Stimulated activated CD4-positive, alpha-beta T cell treated with anti-CD3 and anti-CD28 coated beads, Interleukin-4, amount 100 ng/mL, for 48 hours (primary cell): ENCODE results near the gene ZP4.
"Not testable (repeated sequence)": the region's sequence is repeated elsewhere in the genome, so short reads cannot be mapped to it uniquely, and the experiment has no call there.

ENCODE experiments used
- DNase-seq, 2 donors: peaks; one replicate each; pipeline ENCODE4 v3.0.0-alpha.2; 2020; ENCODE audit warnings: low read depth in 2 of 2

The ZP4 gene

GRCh38 chr1:237877631-237878030 lies 13.1 kb downstream of the ZP4 start:
- DNase-seq, result no peak

GRCh38 chr1:237875291-237875690 lies 15.4 kb downstream of the ZP4 start:
- DNase-seq, result no peak

GRCh38 chr1:237873487-237874211 lies 17.1 kb downstream of the ZP4 start:
- no peak for DNase-seq

- no peak for DNase-seq
These were observed 21.7 kb downstream of the ZP4 start for GRCh38 chr1:237868817-237869600.

GRCh38 chr1:237867380-237867888 lies 23.3 kb downstream of the ZP4 start:
- no peak for DNase-seq

- DNase-seq, result peak; percentile 2 to 4
These were observed 26.1 kb downstream of the ZP4 start for GRCh38 chr1:237864338-237865244.

GRCh38 chr1:237863234-237863633 lies 27.5 kb downstream of the ZP4 start:
- DNase-seq, result no peak

- DNase-seq, result no peak
These were observed 28.8 kb downstream of the ZP4 start for GRCh38 chr1:237861944-237862343.

GRCh38 chr1:237858992-237859391 lies 31.7 kb downstream of the ZP4 start:
- no peak for DNase-seq

- DNase-seq, result no peak
These were observed 33.3 kb downstream of the ZP4 start for GRCh38 chr1:237857455-237857854.

GRCh38 chr1:237852342-237852741 lies 38.4 kb downstream of the ZP4 start:
- DNase-seq, result no peak

- peak; percentile 11 to 28 for DNase-seq
These were observed 39.4 kb downstream of the ZP4 start for GRCh38 chr1:237851210-237851845.

GRCh38 chr1:237843516-237843915 lies 47.2 kb downstream of the ZP4 start:
- not testable (repeated sequence) for DNase-seq

GRCh38 chr1:237841485-237841884 lies 49.2 kb downstream of the ZP4 start:
- no peak for DNase-seq

- DNase-seq, result no peak
These were observed 51.7 kb downstream of the ZP4 start for GRCh38 chr1:237838904-237839534.

GRCh38 chr1:237838320-237838719 lies 52.4 kb downstream of the ZP4 start:
- no peak for DNase-seq

GRCh38 chr1:237834461-237834860 lies 56.3 kb downstream of the ZP4 start:
- DNase-seq, result no peak

- no peak for DNase-seq
These were observed 56.7 kb downstream of the ZP4 start for GRCh38 chr1:237834048-237834447.

GRCh38 chr1:237832858-237833257 lies 57.9 kb downstream of the ZP4 start:
- DNase-seq, result no peak
